ENCODE data around the gene SCAMP2. TPM values are rescaled to one million over a fixed set of nuclear protein-coding genes. Genes with fewer than 3 reads are reported as not detected.

The SCAMP2 gene
- total RNA-seq, 4 donors from 2014 or later: 59.3 to 129 (median 104) TPM

DNA sequence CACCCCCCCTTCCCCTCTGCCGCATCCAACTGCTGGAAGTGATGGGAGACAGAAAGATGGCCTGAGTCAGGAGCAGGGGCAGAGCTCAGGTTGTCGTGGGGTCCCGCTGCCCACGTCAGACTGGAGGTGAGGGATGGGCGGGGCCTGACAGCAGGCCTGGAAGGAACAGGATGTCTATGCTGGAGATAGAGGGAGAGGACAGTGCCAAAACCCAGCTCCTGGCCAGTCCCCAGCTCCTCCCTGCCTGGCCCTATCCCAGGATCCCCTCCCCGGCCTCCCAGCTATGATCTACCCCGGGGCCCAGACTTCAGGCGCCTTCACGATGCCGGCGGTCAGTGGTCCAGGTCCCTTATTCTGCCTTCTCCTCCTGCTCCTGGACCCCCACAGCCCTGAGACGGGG, 60.6 kb downstream of the SCAMP2 start, which contains the start of gene LMAN1L:
LMAN1L (plus strand) TSS at position 303 of the 400 bp plus-strand sequence; CDS start at position 323, 20 bp downstream.
- no peak within 1 kb of the TSS for H3K27ac ChIP-seq
- WGBS, 2 donors: 77 to 83% methylated on average over 9 to 12 of the region's 12 CpGs
- peaks cover 0 to 14% of the 10 kb centered on the region in 2 donors for H3K4me1 ChIP-seq
- H3K36me3 ChIP-seq: no peaks in the 10 kb centered on the region
- H3K9me3 ChIP-seq: no peaks in the 10 kb centered on the region
- no peak within 1 kb of the TSS for H3K4me3 ChIP-seq (replicated peaks in 1 of 3)
- DNase-seq: no peak
- intact Hi-C loops (cut with DNase I): no loop called here
- no peaks in the 10 kb centered on the region for H3K27me3 ChIP-seq
- no peak for TF ChIP-seq POLR2A (IDR thresholded peaks at IDR 0.05)
- TF ChIP-seq, protein P1, sequence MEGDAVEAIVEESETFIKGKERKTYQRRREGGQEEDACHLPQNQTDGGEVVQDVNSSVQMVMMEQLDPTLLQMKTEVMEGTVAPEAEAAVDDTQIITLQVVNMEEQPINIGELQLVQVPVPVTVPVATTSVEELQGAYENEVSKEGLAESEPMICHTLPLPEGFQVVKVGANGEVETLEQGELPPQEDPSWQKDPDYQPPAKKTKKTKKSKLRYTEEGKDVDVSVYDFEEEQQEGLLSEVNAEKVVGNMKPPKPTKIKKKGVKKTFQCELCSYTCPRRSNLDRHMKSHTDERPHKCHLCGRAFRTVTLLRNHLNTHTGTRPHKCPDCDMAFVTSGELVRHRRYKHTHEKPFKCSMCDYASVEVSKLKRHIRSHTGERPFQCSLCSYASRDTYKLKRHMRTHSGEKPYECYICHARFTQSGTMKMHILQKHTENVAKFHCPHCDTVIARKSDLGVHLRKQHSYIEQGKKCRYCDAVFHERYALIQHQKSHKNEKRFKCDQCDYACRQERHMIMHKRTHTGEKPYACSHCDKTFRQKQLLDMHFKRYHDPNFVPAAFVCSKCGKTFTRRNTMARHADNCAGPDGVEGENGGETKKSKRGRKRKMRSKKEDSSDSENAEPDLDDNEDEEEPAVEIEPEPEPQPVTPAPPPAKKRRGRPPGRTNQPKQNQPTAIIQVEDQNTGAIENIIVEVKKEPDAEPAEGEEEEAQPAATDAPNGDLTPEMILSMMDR (IDR thresholded peaks at IDR 0.05): no peak

DNA sequence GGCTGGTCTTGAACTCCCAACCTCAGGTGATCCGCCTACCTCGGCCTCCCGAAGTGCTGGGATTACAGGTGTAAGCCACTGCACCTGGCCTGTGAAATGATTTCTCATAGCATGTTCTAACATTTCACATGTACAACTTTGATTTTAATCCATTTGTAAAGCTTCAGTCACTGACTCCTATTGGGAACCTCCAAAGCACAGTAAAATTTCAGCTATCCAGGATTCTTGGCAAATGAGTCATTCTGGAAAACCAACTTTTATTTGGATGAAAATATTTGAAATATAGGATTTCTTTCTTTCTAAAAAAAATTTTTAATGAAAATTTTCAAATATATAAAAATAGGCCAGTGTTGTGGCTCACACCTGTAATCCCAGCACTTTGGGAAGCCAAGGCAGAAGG, 63.2 kb downstream of the SCAMP2 start:
- Histone ChIP-seq H3K27me3 (no peaks in the 10 kb centered on the region), H3K27ac (no peak overlapping the region), H3K9me3 (no peaks in the 10 kb centered on the region), H3K4me3 (replicated peaks in 1 of 3) (no peak overlapping the region), H3K36me3 (no peaks in the 10 kb centered on the region), H3K4me1 (peaks cover 0 to 17% of the 10 kb centered on the region in 2 donors)
- TF ChIP-seq, protein P1 (IDR thresholded peaks at IDR 0.05): no peak
- no peak for TF ChIP-seq POLR2A (IDR thresholded peaks at IDR 0.05)
- DNase-seq: no peak
- intact Hi-C loops (cut with DNase I): no loop called here
- 74 to 81% methylated on average over 3 of the region's 3 CpGs for WGBS, 2 donors

DNA sequence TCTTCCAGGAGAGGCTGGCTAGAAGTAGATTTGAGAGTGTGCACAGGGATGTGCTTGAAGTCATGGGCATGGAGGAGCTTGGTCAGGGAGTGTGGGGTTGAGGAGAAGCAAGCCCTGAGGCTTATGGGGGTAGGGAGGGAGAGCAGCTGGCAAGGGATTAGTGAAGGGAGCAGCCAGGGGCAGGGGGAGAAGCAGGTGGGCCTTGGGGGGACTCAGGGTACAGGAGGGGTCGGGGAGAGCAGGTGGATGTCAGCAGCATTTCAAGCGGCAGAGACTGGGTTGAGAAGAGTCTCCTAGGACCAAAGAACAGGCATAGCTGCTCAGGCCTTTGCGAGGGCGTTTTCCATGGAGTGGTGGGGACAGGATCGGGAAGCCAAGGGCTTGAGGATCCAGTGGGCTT, 63.9 kb downstream of the SCAMP2 start:
- Histone ChIP-seq H3K36me3 (no peaks in the 10 kb centered on the region), H3K9me3 (no peaks in the 10 kb centered on the region), H3K27me3 (no peaks in the 10 kb centered on the region), H3K4me3 (replicated peaks in 1 of 3) (no peak overlapping the region), H3K27ac (no peak overlapping the region), H3K4me1 (peaks cover 0 to 17% of the 10 kb centered on the region in 2 donors)
- WGBS, 2 donors: 80% methylated on average over 5 of the region's 5 CpGs
- intact Hi-C loops (cut with DNase I): no loop called here
- DNase-seq: no peak
- TF ChIP-seq, protein P1 (IDR thresholded peaks at IDR 0.05): no peak

DNA sequence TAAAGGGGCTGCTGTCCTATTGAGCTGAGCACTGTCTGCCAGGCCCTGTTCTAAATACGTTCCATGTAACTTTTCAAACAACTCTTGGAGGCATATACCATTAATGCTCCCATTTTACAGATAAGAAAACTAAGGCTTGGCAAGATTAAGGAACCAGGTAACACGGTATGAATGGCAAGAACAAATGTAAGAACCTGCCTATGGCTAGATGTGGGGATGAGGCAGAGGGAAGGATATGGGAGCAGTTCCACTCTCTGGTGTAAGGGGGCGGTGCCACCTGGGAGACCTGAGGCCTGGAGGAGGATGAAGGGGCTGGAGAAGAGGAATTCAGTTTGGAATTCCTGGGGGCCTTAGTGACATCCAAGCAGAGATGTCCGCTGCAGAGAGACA, 64.3 kb downstream of the SCAMP2 start:
- intact Hi-C loops (cut with DNase I): no loop called here
- 74 to 78% methylated on average over 4 of the region's 4 CpGs for WGBS, 2 donors
- H3K4me3 ChIP-seq (replicated peaks in 1 of 3): no peak overlapping the region
- DNase-seq: no peak
- peaks cover 0 to 17% of the 10 kb centered on the region in 2 donors for H3K4me1 ChIP-seq
- H3K36me3 ChIP-seq: no peaks in the 10 kb centered on the region
- H3K27ac ChIP-seq: peak overlapping the region in 1 of 3 donors; percentile 41
- no peaks in the 10 kb centered on the region for H3K27me3 ChIP-seq
- no peaks in the 10 kb centered on the region for H3K9me3 ChIP-seq
- no peak for TF ChIP-seq POLR2A (IDR thresholded peaks at IDR 0.05)
- TF ChIP-seq, protein P1 (IDR thresholded peaks at IDR 0.05): no peak

DNA sequence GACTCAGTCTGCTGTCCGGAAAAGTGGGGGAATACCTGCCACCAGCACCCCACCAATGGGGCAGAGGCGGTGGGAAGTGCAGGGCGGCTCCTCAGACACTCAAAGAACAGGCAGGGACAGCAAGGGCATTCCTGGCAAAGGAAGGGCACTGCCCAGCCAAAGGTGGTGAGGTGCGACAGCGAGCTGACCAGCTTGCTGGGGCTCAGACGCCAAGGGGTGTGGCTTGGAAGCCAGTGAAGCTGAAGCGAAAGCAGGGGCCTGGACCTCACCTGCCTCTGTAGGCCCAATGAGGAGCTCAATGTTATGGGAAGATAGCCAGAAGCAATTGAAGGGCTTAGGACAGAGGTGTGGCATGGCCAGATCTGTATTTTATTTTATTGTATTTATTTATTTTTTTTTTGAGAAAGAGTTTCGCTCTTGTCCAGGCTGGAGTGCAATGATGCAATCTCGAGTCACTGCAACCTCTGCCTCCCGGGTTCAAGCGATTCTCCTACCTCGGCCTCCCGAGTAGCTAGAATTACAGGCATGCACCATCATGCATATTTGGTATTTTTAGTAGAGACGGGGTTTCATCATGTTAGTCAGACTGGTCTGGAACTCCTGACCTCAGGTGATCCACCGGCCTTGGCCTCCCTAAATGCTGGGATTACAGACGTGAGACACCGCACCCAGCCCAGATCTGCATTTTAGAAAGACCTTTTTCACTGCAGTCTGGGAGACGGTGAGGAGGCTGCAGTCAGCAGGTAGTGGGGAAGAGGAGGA, 64.9 kb downstream of the SCAMP2 start:
- WGBS, 2 donors: 55 to 56% methylated on average over 18 of the region's 18 CpGs
- Histone ChIP-seq H3K4me3 (replicated peaks in 1 of 3) (no peak overlapping the region), H3K36me3 (no peaks in the 10 kb centered on the region), H3K27me3 (no peaks in the 10 kb centered on the region), H3K27ac (peak overlapping the region in 1 of 3 donors; percentile 41), H3K4me1 (peaks cover 0 to 17% of the 10 kb centered on the region in 2 donors), H3K9me3 (no peaks in the 10 kb centered on the region)
- TF ChIP-seq POLR2A (IDR thresholded peaks at IDR 0.05): no peak
- TF ChIP-seq, protein P1 (IDR thresholded peaks at IDR 0.05): no peak
- intact Hi-C loops (cut with DNase I): no loop called here
- DNase-seq: peak; percentile 96 to 97

All from thyroid gland (tissue), 4 donors.